GM18498 (cell line): ENCODE results near the gene RANBP1.
"Not testable (repeated sequence)": the region's sequence is repeated elsewhere in the genome, so short reads cannot be mapped to it uniquely, and the experiment has no call there.

Experiments
- ATAC-seq: cut with Tn5 transposase; IDR thresholded peaks from one replicate; pipeline ENCODE4 v1.9.1; 2021; ENCODE audit warnings: mild to moderate bottlenecking, moderate library complexity; ENCODE audit not compliant: unreplicated experiment

Gene RANBP1

DNA sequence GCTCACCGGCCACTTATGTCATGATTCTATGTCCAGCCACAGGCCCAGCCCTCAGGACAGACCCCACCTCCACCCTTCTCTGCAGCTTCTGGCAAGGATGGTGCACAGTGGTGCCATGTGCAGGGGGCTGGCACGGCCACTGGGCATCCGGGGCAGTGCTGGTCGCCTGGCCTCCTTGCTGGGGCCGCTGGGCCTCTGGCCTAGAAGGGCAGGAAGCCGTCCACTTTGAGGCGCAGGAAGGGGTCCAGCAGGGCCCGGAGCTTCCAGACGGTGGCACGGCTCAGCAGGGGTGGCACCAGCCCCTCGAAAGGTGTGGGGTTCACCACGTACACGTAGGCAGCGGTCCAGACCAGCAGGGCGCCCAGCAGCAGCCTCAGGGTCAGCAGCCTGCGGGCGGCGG, 32.5 kb downstream of the RANBP1 start:
- no peak for ATAC-seq

DNA sequence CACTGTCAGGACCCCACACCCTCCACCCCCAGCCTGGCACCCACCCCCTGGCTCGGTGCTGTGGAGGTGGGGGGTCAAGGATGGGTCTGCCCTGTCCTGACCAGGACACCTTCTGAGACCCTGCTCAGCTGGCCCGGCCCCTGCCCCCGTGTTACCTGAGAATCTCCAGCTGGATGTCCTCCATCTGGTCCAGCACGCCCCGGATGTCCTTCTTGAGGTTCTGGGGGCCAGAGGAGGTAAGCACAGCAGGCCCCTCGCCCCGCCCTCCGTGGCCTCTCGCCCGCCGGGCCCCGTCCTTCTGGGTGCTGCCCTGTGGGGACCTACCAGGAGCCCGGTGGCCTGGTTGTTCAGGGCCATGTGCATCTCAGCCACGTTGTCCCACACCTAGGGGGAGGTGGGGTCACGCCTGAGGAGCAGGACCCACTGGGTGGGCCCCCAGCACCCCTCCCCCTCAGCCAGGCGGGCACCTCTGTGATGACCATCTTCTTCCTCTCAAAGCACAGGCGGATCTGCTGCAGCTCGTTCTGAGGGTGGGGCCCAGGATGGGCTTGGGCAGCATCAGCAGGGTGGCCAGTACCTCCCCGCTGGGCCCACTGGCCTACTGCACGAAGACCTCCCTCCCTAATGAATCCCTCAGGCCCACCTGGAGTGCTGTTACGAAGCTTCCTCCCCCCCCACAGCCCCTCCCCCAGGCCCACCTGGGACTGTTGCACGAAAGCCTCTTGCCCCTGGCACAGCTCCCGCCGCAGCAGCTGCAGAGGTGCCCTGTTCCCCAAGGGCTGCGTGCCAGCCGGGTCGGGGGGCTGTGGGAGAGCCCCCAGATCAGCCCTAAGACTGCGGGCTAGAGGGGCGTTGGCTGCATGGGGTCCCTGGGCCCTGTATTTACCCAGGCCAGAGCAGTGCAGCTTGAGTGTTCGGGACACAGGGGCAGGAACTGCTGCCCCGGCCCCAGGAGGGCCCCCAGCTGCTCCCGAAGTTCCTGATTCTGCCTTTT, 33.6 kb downstream of the RANBP1 start:
- ATAC-seq: no peak

DNA sequence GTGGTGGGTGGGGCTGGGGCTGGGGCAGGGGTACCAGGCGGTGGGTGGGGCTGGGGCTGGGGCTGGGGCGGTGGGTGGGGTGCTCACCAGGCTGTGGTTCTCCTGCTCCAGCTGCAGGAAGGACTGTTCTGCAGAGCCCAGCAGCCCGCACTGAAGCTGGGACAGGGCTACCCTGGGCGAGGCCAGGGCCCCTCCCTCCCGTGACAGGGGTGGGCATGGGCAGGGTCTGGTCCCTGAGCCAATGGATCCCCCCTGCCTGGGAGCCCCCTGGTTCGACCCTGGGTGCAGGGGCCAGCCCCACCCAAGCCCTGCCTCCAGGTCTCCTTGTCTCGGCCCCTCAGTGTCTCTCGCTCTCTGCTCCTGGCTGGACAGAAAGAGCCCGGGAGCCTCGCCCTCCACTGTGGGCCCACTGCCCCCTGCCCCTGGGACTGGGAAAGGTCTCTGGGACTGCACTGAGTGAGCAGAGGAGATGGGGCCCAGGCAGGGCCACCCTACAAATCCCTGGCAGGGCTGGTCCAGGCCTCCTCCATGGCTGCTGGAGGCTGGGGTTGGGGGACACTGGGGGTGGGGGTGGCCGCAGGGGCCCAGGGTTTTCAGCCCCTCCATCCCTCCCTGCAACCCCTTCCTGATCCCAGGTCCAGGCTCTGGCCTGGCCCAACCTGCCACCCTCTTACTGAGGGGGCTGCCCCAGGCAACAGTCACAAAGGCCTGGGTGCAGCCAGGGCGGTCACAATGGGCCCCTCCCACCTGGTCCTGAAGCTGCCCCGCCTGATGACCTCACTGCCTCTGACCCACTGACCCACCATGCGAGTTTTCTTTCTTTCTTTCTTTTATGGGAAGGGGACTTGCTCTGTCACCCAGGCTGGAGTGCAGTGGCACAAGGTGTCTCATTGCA, 34.7 kb downstream of the RANBP1 start, which contains the start of gene CCDC188:
Gene CCDC188 (minus strand): TSS at position 675 of the 895 bp plus-strand sequence. CDS start 69 bp downstream, at position 606.
- ATAC-seq: no peak

DNA sequence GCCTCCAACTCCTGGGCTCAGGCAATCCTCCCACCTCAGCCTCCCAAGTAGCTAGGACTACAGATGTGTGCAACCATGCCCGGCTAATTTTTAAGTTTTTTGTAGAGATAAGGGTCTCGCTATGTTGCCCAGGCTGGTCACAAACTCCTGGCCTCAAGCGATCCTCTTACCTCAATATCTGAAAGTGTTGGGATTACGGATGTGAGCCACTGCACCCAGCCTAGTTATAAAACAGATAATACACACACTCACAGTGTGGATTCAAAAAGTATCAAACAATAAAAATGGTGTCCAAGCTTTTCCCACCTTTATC, 35.3 kb downstream of the RANBP1 start:
- no peak for ATAC-seq

DNA sequence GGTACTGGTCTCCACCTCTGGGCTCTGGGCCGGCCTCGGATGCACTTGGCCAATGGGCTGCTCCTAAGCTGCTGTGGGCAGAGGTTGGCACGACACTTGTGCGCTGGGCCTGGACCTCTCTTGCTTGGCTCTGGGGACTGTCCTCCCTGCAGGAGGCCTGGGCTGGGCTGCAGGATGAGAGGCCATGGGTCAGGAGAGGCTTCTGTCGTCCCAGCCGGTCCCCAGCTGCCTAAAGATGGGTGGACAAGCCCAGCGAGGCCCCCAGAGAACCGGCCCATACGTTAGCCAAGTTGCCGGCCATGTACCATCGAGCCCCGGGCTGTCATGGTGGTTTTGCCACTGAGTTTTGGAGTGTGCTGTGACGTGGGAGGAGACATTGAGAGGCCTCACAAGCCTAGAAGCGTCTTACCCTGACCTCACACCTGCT, 36.6 kb downstream of the RANBP1 start:
- ATAC-seq: no peak

DNA sequence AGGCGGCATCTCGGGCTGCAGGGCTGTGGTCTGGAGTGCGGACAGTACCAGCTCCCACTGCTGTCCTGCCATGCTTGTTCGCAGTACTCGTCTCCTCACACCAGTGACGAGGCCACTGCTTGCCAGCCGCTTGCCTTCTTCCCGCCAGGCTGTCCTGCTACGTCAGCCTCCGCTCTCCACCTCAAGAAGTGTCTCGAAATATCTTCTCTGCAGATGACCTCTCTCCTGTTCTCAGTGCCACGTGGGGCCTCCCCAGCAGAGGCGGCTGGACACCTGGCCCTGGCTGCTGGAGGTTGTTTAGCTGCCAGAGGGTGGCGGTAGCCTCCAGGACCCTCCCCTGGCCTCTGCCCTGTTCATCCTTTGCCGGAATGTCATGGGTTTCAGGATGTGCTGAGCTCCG, 38.0 kb downstream of the RANBP1 start:
- ATAC-seq: no peak

DNA sequence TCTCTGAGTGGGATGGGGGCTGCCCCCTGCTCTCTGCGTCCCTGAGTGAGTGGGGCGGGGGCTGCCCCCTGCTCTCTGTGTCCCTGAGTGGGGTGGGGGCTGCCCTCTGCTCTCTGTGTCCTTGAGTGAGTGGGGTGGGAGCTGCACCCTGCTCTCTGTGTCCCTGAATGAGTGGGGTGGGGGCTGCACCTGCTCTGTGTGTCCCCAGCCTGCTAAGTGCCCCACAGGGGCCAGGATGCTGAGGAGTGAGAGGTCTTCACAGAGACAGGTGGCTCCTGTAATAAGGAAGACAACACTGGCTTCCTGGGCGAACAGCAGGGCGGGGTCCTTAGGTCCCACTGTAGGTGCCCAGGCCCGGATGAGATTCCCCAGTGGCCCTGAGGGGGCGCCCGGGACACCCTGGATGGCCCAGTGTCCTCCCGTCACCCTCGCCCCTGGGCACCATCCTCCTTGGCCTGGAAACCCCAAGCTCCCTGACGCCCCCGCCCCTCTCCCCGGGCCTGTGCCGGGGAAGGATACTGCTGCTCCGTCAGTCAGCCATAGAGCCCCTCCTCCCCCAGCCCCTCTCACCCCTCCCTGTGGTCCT, 38.8 kb downstream of the RANBP1 start:
- no peak for ATAC-seq

DNA sequence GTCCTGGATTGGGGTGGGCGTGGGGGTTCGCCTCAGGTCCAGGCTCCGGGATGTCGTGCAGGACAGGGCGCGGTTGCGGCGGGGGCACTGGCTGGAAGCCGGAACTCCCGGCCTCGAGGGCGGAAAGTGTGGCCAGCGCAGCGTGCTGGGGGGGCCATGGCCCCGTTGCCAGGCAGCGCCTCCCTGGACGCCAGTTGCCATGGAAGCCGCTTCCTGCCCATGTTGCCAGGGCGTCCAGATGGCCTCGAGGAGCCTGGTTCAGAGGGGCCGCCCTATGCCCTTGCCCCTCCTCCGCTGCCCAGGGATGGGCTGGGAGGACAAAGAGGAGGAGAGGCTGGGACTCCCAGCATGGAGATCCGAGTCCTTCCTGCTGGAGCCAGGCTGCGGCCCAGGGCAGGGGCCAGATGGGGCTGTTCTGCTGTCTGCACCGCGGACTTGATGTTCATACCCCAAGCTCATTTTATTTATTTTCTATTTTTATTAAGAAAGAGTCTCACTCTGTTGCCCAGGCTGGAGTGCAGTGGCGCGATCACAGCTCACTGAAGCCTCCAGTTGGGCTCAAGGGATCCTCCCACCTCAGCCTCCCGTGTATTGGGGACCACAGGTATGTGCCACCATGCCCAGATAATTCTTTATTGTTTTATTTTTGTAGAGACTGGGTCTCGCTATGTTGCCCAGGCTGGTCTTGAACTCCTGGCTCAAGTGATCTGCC, 39.6 kb downstream of the RANBP1 start:
- no peak for ATAC-seq

DNA sequence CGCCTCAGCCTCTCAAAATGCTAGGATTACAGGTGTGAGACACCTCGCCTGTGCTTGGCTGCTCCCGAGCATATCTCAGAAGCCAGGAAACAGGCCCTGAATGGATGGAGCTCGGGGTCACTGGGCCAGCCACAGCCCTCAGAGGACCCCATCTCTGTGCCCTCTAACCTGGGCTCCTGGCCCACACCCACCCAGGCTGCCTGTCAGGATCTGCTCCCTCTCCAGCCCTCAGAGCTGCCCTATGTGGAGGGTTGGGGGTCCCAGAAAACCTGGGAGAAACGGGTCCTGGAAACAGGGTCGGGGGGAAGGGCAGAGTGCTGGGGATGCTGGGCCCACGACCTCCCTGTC, 40.1 kb downstream of the RANBP1 start:
- ATAC-seq: no peak

DNA sequence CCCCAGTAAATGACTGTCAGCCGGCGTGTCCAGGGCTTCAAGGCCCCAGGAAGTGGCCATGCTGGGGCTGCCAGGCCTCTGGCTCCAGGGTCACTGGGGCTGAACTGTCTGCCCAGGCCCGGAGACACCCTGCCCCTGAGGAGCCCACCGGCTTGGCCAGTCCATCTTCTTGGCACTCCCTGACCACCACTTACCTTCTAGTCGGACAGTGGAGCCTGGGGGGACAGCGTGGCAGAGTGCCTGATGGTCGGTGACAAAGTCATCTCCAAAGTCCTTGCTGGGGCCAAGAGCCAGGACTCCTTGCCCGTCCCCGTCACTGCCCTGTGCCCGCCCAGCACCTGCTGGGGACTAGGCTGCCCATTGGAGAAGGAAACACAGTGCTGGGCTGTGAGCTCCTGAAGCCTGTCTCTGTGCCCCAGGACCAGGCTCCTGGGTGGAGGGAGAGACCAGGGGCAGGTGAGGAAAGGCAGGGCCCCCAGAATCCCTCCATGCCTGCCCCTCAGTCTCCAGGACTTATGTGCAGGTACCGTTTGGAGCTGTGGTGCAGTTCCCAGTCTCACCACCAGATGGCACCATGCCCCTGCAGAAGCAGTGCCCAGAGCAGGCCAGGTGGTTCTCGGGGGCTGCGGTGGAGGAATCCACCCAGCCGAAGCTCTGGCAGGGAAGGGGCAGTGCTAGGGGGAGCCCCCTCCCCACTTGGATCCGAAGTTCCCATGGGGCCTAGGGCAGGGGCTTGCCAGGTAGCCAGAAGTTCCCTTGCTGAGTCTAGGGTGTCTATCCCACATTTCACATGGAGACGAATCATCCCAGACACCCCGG, 40.9 kb downstream of the RANBP1 start:
- ATAC-seq: peak; percentile 59

DNA sequence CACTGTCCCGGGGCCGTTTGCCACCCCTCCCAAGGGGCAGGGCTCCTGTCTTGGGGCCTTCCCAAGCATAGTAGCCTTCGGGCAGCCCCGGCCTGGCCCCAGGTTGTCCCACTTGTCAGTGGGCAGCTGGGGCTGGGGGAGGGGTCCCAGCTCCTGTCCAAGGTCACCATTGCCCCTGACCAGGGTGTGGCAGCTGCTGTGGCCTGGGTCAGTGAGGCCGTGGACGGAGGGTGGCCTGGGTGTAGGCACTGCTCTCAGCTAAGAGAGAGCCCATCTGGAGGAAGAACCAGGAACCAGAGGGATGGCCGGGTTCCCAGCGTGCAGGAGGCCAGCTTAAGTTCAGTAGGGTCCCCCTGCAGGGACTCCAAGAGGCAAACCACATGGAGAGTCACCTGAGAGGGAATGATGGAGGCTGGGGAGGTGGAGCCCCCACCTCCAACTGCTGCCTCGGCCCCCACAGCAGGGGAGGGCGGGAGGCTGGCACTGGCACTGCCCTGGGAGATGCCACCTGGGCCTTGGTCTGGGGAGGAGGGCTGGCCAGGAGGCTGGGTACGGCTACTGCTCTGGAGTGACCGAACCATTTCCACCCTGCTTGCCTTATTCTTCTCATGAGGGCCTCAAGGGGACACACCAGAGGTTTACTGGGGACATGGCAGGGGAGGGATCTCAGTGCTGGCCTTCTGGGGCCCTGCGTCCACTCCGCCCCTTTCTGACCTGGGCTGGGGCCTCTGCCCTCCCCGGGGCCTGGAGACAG, 41.7 kb downstream of the RANBP1 start:
- ATAC-seq: no peak

DNA sequence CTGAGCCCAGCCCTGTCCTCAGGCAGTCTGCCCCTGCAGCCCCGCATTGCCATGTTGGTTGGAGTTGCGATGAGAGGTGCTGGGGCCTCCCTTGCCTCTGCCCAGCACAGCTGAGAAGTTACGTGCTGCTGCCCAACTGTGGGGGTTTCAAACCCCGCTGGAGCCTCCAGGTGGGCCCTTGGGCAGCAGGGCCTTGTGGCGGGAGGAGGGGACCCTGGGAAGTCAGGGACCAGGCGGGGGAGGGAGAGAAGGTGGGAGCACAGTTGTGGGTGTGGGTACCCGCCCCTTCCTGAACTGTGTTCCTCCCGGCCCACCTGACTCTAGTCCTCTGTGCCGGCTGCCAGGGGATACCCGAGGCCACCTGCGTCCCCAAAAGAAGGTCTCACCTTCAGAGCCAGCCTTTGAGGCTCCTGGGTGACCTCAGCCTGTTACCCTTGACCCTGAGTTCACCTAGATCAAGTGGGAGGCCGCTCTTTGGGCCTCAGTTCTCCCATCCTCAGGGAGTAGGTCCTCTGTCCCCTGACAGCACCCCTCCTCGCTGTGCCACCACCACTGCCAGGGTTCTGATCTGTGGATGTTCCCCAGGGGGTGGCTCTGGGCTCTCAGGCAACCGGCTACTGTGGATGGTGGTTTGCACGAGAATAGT, 42.6 kb downstream of the RANBP1 start:
- ATAC-seq: no peak

DNA sequence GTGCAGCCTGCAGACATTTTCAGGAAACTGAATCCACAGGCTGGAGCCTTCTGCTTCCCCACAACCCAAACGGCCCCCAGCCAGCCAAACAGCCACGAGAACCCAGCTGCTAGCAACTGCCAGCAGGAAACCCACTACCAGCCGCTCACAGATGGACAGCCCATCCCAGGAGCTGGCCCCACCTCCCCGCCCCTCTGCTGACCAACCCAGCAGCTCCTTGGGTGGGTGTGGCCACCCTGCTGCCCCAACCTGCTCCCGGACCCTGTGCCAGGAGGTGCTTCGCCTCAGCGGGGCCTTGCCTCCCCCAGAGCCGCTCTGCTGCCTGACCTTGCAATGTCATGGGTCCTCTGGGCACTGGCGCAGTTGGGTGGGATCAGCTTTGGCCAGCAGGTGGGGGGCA, 43.2 kb downstream of the RANBP1 start:
- no peak for ATAC-seq

DNA sequence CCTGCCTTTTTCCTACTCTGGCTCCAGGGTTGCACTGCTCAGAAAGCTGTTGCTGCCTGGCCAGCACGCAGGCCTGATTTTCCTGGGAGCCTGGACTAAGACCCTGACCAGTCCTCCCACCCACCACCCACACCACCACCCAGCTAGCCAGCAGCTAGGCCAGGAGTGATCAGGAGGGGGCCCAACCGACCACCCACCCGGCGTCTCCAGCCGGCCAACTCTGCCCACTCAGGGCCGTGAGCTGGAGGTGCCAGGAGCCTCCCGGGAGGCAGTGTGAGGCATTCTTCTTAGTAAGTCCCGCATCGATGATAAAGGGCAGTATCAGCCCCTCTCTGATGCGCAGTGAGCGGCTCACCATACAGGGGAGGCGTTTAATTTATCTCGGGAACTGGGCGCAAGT, 43.6 kb downstream of the RANBP1 start:
- ATAC-seq: not testable (repeated sequence)

DNA sequence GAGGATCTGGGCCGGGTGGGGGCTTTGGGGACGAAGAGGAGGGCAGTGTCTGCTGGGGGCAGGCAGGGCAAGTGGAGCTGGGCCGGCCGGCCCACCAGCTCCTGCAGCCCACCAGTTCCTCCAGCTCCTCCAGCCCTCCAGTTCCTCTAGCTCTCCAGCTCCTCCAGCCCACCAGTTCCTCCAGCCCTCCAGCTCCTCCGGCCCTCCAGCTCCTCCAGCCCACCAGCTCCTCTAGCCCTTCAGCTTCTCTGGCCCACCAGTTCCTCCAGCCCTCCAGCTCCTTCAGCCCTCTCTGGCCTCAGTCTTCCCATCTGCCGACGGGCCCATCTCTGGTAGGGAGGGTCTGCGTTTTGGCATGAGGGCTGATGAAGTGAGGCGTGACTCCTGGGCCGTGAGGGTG, 44.1 kb downstream of the RANBP1 start:
- ATAC-seq: no peak

DNA sequence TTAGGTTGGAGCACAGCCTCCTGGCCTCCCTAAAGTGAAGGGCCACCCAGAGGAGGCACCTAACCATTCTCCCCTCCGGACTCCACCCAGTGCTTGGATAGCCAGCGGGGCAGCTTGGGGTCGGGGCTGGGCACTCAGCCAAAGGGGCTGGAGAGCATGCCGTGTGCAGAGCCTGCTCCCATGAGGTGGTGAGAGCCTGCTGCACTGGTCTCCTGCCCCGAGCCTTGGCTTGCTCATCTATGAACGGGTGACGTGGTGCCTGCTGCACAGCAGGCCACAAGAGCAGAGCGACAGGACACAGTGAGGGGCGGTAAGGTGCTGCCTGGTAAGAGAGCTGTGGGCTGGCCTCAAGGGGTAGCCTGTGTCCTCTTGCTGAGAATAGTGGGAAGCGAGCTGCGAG, 49.0 kb downstream of the RANBP1 start:
- no peak for ATAC-seq

DNA sequence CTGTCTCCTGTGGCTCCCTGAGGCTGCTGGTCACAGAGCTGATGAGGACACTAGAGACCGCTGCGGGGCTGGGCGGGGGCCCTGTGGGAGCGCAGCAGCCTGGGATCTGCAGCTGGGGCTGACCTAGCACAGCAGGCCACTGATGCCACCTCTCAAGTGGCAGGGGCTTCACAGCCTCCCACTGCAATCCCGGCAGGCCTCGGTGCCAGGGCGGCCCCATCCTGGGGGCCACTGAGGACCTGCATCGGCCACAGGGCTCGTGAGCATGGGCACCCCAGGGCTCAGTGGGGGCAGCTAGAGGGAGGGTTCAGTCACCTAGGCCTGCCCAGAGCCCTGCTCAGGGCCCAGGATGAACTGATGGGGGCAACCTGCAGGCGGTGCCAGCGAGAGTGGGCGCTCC, 49.5 kb downstream of the RANBP1 start:
- no peak for ATAC-seq

DNA sequence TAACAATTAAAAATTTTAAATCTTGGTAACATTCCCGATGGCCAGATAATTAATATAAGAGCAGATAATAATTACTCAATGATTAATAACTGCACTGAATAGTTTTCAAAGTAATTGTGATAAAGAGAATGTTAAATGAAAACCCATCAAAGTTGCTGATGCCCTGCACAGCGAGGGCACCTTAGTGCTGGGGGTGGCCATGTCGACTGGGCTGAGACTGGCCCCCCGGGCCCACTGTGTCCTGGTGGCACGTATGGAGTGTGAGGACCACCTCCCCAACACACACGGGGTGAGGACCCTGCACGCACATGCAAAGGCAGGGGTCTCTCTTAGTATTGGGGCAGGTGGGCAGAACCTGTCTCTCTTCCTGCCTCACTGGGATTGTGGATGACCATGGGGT, 50.0 kb downstream of the RANBP1 start:
- no peak for ATAC-seq

DNA sequence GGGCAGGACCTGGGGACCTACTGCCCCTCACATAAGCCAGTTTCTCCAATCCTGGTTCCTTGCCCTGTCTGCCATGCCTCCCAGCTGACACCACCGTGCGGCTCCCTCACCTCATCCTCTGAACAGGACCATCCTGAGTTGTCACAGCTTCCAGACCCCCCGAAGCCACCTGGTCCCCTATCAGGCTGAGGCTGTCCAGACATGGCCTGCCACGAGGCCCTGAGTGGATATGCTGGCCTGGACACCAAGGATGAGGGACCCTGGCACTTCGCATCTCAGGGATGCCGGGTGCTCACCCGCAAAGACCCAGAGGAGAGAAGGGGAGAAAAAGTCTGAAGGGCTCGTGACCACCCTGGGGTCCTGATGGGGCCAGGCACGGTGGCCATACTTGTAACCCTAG, 50.8 kb downstream of the RANBP1 start:
- ATAC-seq: no peak
